Measurements from ENCODE around the gene HSD3B2.

The HSD3B2 gene

GRCh38 chr1:119453021-119453420, 38.1 kb downstream of the HSD3B2 start:
- peak; percentile 56 for DNase-seq (ENCODE audit: low spot score)
- no peak for FAIRE-seq

GRCh38 chr1:119462964-119463363, 48.0 kb downstream of the HSD3B2 start:
- DNase-seq (ENCODE audit: low spot score) (no peak), FAIRE-seq (no peak)

GRCh38 chr1:119463569-119463968, 48.6 kb downstream of the HSD3B2 start:
- DNase-seq (ENCODE audit: low spot score) = no peak
- no peak for FAIRE-seq

DNA sequence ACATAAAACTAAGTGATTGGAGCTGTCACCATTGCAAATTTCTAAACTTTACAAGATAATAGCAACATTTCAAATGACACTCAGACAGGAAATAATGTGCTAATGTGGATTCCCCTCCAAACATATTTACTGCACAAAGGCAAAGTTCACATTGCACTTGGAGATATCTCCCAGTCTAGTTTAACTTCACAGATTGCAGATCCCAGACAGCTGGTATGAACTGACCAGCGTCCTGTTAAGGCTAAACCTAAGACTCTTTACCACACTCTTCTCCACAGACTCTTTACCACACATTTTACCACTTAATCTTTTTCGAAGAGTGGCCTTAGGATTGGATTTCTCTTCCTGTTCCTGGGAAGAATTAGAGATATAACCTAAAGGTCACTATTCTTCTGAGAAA, 51.5 kb downstream of the HSD3B2 start:
- FAIRE-seq = no peak

DNA sequence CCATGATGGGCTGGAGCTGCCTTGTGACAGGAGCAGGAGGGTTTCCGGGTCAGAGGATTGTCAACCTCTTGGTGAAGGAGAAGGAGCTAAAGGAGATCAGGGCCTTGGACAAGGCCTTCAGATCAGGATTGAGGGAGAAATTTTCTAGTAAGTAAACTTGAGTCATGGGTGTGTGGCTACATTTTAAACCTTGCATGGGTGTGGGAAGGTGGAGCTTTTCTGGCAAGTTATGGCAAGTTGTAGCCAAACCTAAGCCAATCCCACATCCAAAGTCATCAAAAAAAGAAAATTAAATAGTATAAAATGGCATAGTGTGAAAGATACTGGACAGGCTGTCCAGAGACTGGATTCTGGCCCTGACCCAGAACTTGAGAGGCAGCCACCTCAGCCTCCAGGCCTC, 52.3 kb downstream of the HSD3B2 start:
- FAIRE-seq (no peak), DNase-seq (ENCODE audit: low spot score) (no peak)

More for the DNA sequence above, 51.5 kb downstream of the HSD3B2 start:
- no peak for DNase-seq (ENCODE audit: low spot score)

GRCh38 chr1:119467857-119468668, 53.1 kb downstream of the HSD3B2 start:
- no peak for DNase-seq (ENCODE audit: low spot score)
- FAIRE-seq = no peak

- FAIRE-seq = no peak
These were observed 54.8 kb downstream of the HSD3B2 start for GRCh38 chr1:119469741-119470140.

DNA sequence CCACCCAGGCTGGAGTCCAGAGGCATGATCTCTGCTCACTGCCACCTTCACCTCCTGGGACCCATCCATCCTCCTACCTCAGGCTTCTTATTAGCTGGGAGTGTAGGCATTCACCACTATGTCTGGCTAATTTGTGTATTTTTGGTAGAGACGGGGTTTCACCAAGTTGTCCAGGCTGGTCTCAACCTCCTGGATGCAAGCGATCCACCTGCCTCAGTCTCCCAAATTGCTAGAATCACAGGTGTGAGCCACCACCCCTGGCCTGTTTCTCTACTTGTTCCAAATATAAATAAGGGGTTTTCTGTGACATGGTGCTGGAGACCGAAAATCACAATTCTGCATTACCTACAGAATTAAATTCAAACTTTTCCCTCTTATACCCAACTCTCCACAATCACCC, 55.4 kb downstream of the HSD3B2 start:
- FAIRE-seq (no peak), DNase-seq (ENCODE audit: low spot score) (no peak)

More at GRCh38 chr1:119469741-119470140, 54.8 kb downstream of the HSD3B2 start:
- DNase-seq (ENCODE audit: low spot score) = no peak

DNA sequence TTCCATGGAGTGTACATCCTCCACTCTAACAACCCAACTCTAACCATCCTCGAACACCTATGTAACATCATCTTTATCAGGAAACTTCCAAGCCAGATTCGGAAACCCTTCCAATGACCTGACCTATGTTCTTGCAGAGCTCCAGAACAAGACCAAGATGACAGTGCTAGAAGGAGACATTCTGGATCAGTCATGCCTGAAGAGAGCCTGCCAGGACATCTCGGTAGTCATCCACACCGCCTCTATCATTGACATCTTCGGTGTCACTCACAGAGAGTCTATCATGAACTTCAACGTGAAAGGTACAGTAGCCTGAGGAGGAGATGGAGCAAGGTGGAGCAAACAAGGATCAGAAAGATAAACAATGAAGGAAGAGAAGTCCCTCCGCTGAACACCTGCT, 56.0 kb downstream of the HSD3B2 start:
- FAIRE-seq (no peak), DNase-seq (ENCODE audit: low spot score) (no peak)

DNA sequence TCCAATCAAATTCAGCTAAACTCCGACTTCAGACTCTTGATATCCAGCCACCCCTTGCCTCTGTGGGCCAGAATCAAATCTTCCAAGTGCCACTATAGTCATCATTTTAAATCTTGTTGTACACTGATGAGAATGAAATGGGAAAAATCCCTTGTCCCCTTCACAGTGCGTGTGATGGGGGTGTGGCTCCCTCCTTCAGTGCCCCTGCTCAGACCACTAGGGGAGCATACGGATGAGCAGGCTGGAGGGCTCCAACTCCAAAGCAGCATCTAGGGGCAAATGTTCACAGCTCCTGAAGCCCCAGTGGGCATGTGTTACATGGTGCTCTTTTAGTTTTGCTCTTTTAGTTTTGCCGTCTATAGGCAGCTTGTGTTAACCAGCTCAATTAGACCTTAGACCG, 56.6 kb downstream of the HSD3B2 start:
- FAIRE-seq = no peak
- no peak for DNase-seq (ENCODE audit: low spot score)

DNA sequence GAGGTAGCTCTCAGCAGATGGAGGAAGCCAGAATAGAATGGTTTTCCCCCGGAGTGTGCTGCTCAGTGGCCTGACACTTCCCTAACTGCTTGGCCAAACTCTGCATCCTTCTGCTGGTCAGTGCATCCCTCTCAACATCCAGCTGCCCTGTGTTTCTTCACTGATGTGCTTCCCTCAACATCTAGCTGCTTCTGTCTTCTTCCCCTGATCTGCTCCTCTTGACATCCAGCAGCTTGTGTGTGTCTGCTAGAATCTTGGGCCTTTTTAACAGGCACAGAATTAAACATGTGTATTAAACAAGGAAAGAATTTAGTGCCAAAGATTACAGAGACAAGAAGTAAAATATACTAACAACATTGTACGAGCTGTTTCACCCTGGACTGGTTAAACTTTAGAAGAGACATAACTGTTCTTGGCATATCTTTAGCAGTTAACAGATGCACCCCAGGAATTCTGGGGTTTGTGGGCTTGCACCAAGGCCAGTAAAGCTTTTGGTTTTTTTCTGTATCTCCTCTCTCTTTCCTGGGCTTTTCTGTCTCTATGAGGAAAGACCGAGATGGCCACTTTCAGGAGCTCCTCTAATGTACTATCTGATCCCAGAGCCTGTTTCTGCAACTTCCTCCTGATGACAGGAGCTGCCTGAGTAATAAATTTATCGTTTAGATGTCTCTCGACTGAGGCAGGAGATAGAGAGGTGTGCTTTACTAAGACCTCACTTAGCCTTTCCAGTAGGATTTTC, 57.3 kb downstream of the HSD3B2 start:
- no peak for DNase-seq (ENCODE audit: low spot score)
- no peak for FAIRE-seq
